Hepatocyte (in vitro differentiated cells): ENCODE data around the gene RNF180.

ENCODE experiments used
- EZH2 ChIP-seq: fragments of 200-600 bp; sonication (generic); IDR thresholded peaks from 2 replicates; pipeline ENCODE4 v1.6.1; 2016; ENCODE audit warnings: antibody characterized with exemption, mild to moderate bottlenecking, borderline replicate concordance
- TF ChIP-seq, protein P1 (sequence below): fragments of 200-600 bp; sonication (generic); IDR thresholded peaks from 2 replicates; pipeline ENCODE4 v1.5.1; 2016; ENCODE audit warnings: antibody characterized with exemption, mild to moderate bottlenecking; ENCODE audit not compliant: poor library complexity

DNA sequence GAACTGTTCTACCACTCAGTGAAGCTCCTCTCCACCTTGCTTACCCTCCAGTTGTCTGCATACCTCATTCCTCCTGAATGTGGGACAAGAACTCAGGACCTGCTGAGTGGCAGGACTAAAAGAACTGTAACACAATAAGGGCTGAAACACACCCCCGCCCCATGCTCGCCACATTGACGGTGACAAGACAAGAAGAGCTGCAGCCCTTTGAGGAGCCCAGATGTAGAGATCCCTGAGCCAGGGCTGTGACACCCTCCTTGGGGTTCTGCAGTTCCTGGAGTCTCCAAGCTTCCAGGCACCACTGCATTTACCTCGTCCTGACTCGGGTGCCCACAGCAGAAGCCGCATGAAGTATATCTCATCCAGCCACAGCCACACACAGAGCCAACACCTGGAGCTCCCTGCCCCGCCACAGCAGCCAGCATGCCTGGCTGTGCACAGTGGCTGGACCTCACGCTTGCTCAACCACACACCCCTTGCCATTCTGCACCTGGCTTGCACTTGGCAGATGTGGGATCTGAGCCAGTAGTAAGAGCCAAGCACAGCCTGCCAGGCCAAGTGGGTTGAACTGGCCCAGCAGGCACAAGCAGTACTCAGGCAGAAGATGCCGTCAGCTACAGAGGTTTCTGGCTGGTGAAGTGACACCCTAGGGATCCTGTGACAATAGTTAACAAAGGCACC, 166.1 kb downstream of the RNF180 start:
- TF ChIP-seq, protein P1, sequence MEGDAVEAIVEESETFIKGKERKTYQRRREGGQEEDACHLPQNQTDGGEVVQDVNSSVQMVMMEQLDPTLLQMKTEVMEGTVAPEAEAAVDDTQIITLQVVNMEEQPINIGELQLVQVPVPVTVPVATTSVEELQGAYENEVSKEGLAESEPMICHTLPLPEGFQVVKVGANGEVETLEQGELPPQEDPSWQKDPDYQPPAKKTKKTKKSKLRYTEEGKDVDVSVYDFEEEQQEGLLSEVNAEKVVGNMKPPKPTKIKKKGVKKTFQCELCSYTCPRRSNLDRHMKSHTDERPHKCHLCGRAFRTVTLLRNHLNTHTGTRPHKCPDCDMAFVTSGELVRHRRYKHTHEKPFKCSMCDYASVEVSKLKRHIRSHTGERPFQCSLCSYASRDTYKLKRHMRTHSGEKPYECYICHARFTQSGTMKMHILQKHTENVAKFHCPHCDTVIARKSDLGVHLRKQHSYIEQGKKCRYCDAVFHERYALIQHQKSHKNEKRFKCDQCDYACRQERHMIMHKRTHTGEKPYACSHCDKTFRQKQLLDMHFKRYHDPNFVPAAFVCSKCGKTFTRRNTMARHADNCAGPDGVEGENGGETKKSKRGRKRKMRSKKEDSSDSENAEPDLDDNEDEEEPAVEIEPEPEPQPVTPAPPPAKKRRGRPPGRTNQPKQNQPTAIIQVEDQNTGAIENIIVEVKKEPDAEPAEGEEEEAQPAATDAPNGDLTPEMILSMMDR, result no peak
- no peak for TF ChIP-seq EZH2
